ENCODE data around the gene BDKRB1. TPM values are rescaled to one million over a fixed set of nuclear protein-coding genes. Genes with fewer than 3 reads are reported as not detected.

The BDKRB1 gene
- total RNA-seq, 4 donors from 2014 or later = 2.2 to 3.4 (median 2.8) TPM

- no peaks in the 10 kb centered on the region for H3K9me3 ChIP-seq
- TF ChIP-seq POLR2A (IDR thresholded peaks at IDR 0.05) = no peak
- TF ChIP-seq CTCF (IDR thresholded peaks at IDR 0.05) = no peak
- no peaks in the 10 kb centered on the region for H3K27me3 ChIP-seq
- DNase-seq = no peak
- H3K36me3 ChIP-seq = peaks cover 0 to 73% (median 0%) of the 10 kb centered on the region in 3 donors
- H3K27ac ChIP-seq = no peak overlapping the region
- H3K4me3 ChIP-seq = no peak overlapping the region
- H3K4me1 ChIP-seq = no peaks in the 10 kb centered on the region
Observed at GRCh38 chr14:96286251-96286650, 30.2 kb downstream of the BDKRB1 start.

- Histone ChIP-seq H3K27me3 (no peaks in the 10 kb centered on the region), H3K9me3 (no peaks in the 10 kb centered on the region), H3K4me3 (no peak overlapping the region), H3K4me1 (no peaks in the 10 kb centered on the region), H3K36me3 (peaks cover 0 to 76% (median 0%) of the 10 kb centered on the region in 3 donors), H3K27ac (no peak overlapping the region)
- DNase-seq = no peak
- no peak for TF ChIP-seq POLR2A (IDR thresholded peaks at IDR 0.05)
- TF ChIP-seq CTCF (IDR thresholded peaks at IDR 0.05) = no peak
Observed at GRCh38 chr14:96287856-96288255, 31.8 kb downstream of the BDKRB1 start.

- no peak for DNase-seq
- Histone ChIP-seq H3K4me3 (no peak overlapping the region), H3K27ac (no peak overlapping the region), H3K9me3 (no peaks in the 10 kb centered on the region), H3K36me3 (peaks cover 0 to 55% (median 0%) of the 10 kb centered on the region in 3 donors), H3K4me1 (no peaks in the 10 kb centered on the region), H3K27me3 (no peaks in the 10 kb centered on the region)
- no peak for TF ChIP-seq CTCF (IDR thresholded peaks at IDR 0.05)
- TF ChIP-seq POLR2A (IDR thresholded peaks at IDR 0.05) = no peak
Observed at GRCh38 chr14:96294246-96294645, 38.2 kb downstream of the BDKRB1 start.

- H3K36me3 ChIP-seq = peaks cover 0 to 56% (median 0%) of the 10 kb centered on the region in 3 donors
- H3K27me3 ChIP-seq = no peaks in the 10 kb centered on the region
- TF ChIP-seq CTCF (IDR thresholded peaks at IDR 0.05) (peak; percentile 10 to 64 (median 60)), POLR2A (IDR thresholded peaks at IDR 0.05) (no peak)
- no peak for DNase-seq
- H3K27ac ChIP-seq = no peak overlapping the region
- no peaks in the 10 kb centered on the region for H3K4me1 ChIP-seq
- no peak overlapping the region for H3K4me3 ChIP-seq
- no peaks in the 10 kb centered on the region for H3K9me3 ChIP-seq
Observed at GRCh38 chr14:96297000-96297399, 41.0 kb downstream of the BDKRB1 start.

- H3K4me3 ChIP-seq = no peak overlapping the region
- TF ChIP-seq CTCF (IDR thresholded peaks at IDR 0.05) (no peak), POLR2A (IDR thresholded peaks at IDR 0.05) (no peak)
- H3K4me1 ChIP-seq = no peaks in the 10 kb centered on the region
- H3K27ac ChIP-seq = no peak overlapping the region
- H3K27me3 ChIP-seq = no peaks in the 10 kb centered on the region
- no peaks in the 10 kb centered on the region for H3K9me3 ChIP-seq
- H3K36me3 ChIP-seq = peaks cover 0 to 59% (median 0%) of the 10 kb centered on the region in 3 donors
- DNase-seq = no peak
Observed at GRCh38 chr14:96297997-96298515, 42.0 kb downstream of the BDKRB1 start.

GRCh38 chr14:96299441-96299840 is 43.4 kb downstream of the BDKRB1 start:
- no peaks in the 10 kb centered on the region for H3K4me1 ChIP-seq

More at GRCh38 chr14:96299441-96299840, 43.4 kb downstream of the BDKRB1 start:
- no peak overlapping the region for H3K4me3 ChIP-seq
- H3K27ac ChIP-seq = no peak overlapping the region
- TF ChIP-seq CTCF (IDR thresholded peaks at IDR 0.05) (no peak), POLR2A (IDR thresholded peaks at IDR 0.05) (no peak)
- no peak for DNase-seq
- H3K27me3 ChIP-seq = no peaks in the 10 kb centered on the region
- no peaks in the 10 kb centered on the region for H3K9me3 ChIP-seq
- H3K36me3 ChIP-seq = peaks cover 0 to 60% (median 0%) of the 10 kb centered on the region in 3 donors

Data from Peyer's patch (tissue), 4 donors.